Testis (tissue), 2 donors: ENCODE results near the gene PI4K2A.

Experiments used
- CTCF ChIP-seq, 3 experiments: fragments of 450-650 bp in 2 of 3; fragments of 200-600 bp in 1 of 3; sonication (generic) in 1 of 3; IDR thresholded peaks; one replicate each; pipeline ENCODE4 v1.5.1; 2016 to 2019; ENCODE audit warnings: antibody characterized with exemption in 3 of 3, mild to moderate bottlenecking in 2 of 3, moderate library complexity in 1 of 3
- POLR2A ChIP-seq: fragments of 450-650 bp; IDR thresholded peaks from one replicate; pipeline ENCODE4 v1.6.1; 2017; ENCODE audit warnings: antibody characterized with exemption, mild to moderate bottlenecking, moderate library complexity

- TF ChIP-seq CTCF (IDR thresholded peaks at IDR 0.05) (no peak), POLR2A (no peak)
Measured at GRCh38 chr10:97708167-97708566, 67.7 kb downstream of the PI4K2A start.
